Medulla oblongata (tissue), 1 donor: ENCODE data around the gene MCEMP1.
A peak's percentile ranks its signal among the peaks of the same experiment; 100 is the strongest.

Experiments used
- DNase-seq: peaks from one replicate; pipeline ENCODE4 v3.0.0-alpha.2; 2015; ENCODE audit errors: extremely low spot score

The MCEMP1 gene

DNA sequence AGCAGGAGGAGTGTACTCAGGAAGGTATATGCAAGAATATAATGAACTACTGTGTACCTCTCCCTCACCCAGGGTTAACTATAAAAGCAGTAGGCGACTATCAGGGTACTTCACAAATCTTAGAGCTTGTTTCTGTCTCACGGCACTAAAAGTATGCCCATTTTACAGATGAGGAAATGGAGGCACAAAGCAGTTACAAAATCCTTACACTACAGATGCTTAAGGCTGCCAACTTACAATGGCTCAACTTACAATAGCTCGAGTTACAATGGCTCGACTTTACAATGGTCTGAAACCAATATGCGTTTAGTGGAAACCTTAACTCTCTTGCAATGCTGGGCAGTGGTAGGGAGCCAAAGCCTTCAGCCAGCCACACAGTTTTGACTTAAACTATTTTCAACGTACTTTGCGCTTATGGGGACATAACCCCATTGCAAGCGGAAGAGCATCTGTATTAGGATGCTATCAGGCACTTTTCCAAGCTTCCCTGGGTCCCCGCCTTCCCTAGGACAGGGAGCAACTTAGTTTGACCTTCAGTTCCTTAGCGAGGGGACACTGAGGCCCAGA is 20.9 kb downstream of the MCEMP1 start:
- DNase-seq: no peak

DNA sequence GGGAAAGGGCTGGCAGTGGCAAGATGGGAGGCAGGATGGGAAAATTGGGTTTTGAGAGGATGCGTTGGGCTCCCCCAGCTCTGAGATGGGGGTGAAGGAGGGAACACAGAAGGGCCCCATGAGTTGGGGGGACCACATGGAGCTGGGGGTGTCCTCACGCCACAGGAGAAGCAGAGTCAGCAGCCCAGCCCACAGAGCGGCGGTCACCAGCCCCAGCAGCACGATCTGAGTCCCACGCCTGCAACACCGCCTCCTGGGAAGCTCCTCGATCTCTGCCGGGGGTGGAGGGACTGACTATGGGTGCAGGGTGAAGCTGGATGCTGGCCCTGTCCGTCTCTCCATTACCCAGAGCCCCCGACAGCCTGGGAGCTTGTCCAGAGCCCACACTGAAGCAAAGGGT is 21.7 kb downstream of the MCEMP1 start:
- DNase-seq: no peak

DNA sequence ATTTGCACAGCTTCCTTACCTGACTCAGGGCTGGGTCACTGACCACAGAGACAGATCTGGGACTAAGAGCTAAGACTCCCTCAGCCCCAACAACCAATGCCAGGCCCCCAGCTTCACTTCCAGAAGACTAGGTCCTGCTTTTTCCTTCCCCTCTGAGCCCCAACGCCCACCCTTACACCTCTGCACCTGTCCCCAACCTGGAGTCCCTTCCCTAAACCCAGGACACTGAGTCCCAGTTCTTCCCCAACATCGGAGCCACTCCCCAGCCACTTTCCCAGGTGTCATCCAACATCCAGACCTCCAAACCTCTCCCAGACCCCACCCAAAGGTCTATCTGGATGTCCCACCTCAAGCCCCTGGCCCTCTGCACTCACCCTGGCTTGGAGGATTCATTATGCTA is 22.1 kb downstream of the MCEMP1 start:
- DNase-seq: no peak

DNA sequence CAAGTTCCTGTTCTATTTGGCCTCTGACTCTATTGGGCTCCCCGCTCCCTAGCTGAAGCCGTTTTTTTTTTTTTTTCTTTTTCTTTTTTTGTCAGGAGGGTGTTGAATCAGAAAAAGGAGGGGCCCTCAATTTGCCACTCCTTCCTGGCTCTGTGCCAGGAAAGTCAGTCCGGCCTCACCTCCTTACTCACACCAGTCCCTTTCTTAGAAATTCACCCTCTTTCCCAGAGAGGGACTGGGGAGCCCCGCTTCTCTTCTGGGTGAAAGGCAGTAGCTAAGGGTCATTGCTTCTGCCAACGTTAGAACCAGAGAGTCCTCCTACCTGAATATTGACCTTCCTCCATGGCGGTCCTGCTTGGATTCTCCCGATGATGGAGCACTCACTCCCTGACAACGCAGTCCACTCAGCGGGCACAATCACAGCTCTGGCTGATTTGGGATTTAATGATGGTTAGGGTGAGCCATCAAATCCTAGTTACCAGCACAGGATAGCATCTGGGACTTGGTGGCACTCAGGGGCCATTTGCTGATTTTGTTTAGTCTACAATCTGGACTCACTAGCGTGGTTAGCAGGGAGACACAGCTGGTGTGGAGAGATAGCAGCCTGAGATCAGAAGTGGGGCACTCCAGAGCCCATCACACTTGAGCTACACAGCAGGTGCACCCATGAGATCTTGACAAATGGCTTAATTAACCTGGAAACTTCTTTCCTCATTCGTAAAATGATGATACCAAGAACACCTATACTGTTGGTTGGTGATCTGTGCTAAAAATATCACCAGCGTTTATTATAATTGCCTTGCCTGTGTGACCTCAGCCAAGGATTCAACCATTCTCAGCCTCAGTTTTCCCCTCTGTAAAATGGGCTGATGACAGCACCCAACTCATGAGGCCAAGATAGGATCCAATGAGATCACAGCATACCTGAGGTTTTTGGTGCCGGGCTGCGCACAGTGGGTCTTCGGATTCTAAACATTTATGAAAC is 22.8 kb downstream of the MCEMP1 start:
- no peak for DNase-seq

DNA sequence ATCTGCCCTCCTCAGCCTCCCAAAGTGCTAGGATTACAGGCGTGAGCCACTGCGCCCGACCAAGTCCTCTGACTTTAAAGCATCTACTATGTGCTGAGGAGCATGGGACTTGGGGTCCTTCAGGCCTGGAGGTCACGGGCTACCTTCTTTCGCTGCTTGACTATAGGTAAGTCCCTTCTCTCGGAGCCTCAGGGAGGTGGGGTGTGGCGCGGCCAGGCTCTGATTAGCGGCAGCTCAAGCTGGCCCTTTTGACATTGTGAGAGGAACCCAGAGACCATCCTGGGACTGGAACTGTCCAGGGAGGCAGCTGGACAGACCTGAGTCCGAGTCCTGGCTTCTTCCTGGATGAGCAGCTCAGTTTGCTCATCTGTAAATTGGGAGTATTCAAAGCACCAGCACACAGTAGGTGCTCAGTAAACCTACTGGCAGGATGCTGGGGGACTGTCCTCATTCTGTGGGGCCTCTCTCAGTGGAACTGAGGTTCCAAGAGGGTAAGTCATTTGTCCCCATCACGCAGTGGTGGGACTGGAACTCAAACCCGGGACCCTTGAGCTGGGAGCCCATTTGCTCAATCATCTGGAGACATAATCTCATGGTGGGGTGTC is 24.3 kb downstream of the MCEMP1 start:
- DNase-seq: no peak

DNA sequence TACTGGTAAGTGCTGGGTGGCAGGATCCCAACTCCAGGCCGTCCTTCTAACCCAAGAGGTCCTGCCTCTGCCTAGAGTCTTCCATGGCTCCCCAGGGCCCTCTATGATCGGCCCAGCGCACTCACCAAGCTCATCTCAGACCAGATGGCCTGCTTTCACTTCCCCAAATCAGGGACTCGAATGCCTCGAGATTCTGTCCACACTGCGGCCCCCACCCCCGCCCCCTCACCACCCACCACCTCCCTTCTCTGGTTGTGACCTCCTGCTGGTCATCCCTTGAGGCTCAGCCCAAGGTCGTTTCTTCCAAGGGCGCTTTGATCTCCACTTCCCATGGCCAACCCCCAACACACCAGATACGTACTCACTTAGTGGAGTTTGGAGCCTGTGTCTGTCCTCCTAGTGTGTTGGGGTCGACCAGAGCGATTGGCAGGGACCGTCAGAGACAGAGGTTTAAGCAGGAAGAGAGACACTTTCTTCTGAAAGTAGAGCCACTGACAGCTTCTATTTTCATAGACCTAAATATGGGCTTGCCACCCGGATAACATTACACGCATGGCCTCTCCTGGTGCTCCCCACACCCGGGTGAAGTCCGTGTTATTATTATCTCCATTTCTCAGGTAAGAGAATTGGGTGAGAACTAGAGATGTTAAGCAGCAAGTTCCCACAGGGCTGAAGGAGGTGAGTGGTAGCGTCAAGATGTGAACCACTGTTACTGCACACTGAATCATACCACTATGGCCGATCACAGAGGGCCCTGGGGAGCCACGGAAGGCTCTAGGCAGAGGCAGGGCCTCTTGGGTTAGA is 25.0 kb downstream of the MCEMP1 start, which contains the start of gene FCER2:
Gene FCER2, minus strand, starts transcription at position 478 of the 804 bp plus-strand sequence. CDS start 2,371 bp downstream, outside the sequence.
- DNase-seq: no peak

DNA sequence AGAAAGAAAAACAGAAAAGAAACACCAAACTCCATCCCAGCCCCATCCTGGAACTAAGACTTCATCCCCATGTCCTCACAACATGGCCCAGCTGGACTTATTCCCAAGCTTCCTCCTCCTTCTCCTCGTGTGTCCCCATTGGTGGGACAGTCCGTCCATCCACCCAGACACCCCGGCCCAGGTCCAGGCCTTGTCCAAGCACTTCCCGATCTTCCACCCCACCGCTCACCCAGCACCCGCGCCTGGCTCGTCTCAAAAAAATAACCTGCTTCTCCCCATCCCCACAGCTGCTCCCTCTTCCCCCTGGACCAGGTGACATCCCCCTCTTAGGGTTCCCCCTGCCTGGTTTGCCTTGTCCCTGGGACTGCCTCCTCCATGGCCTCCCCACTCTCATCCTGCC is 26.4 kb downstream of the MCEMP1 start:
- no peak for DNase-seq

DNA sequence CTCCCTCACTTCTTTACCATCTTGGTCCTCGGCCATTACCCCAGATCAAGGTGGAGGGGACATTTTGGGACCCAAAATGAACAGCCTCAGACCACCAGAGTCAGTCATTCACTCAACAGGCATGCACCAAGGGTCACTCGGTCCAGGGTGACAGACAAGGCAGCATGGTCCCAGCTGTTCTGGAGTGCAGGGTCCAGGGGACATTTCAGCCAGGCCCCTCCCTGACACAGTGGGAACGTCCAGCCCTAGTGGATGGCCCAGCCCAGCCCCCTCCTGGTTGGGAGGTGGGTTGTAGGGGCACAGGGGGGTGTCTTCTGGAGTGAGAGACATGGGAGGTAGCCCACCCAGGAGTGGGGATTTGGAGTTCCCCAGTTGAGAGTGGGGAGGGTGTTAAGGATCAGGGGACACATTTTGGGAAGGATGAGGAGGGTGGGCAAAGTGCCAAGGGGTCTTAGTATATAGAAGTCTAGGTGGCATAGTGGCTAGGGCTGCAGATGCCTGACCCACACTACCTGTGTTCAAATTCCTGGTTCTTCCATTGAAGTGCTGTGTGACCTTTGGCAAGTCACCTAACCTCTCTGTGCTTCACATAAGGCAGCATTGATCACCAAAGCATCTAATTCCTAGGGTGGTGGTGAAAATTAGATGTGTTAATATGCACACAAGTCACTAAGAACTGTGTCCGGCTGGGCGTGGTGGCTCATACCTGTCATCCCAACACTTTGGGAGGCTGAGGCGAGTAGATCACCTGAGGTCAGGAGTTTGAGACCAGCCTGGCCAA is 27.6 kb downstream of the MCEMP1 start:
- DNase-seq: no peak

DNA sequence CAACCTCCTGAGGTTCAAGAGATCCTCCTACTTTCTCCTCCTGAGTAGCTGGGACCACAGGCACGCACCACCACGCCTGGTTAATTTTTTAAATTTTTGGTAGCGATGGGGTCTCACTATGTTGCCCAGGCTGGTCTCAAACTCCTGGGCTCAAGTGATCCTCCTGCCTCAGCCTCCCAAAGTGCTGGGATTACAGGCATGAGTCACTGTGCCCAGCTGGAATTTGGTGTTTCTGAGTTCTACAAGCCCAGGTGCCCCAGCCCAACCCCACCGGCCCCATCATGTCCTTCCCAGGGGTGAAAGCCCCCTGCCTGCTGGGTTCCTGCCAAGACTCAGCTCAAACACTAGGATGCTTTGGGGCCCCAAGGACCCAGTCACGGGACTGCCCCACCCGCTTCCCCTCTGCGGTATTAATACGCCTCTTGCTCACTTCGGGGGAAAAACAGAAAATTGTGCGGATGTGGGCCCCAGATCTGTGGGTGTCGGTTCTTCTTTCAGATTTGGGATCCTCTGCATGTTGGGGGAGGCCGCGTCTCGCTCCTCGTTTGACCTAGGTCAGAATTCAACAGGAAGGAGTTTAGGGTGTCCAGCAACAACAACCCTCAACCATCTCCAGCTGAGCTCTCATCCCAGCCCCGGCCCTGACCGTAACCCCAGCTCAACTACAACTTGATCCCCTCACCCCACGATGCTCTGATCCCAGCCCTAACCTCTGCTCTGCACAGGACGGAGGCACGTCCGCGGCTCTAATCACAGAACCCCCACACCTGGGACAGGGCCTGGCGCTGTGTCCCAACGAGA is 28.7 kb downstream of the MCEMP1 start:
- peak; percentile 53 for DNase-seq

DNA sequence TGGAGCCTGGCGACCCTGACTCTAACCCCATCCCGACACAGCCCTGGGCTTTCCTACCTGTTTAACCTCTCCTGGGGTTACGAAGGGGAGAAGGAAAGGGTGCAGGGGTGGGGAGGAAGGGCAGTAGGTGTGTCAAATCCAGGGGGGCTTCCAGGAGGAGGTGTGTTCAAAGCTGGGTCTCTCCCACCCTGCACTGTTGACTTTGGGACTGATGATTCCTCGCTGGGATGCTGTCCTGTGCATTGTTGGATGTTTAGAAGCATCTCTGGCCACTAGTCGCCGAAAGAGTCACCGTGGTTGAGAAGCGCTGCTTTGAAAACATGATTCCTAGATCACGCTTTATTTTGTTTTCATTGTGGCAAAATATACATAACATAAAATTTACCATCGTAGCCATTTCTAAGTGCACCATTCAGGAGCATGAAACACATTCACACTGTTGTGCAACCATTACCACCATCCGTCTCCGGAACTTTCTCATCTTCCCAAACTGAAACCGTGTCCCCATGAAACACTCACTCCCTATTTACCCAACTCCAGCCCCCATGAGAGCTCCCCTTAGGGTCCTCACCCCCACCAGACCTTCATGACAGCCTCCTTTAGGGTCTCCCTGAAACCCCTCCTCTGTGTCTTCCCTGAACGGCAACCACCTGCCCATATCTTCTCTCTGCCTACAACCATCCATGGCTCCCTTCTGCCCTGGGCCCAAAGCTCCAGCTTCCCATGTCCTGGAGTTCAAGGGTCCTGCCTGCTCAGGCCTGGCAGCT is 29.5 kb downstream of the MCEMP1 start:
- no peak for DNase-seq

DNA sequence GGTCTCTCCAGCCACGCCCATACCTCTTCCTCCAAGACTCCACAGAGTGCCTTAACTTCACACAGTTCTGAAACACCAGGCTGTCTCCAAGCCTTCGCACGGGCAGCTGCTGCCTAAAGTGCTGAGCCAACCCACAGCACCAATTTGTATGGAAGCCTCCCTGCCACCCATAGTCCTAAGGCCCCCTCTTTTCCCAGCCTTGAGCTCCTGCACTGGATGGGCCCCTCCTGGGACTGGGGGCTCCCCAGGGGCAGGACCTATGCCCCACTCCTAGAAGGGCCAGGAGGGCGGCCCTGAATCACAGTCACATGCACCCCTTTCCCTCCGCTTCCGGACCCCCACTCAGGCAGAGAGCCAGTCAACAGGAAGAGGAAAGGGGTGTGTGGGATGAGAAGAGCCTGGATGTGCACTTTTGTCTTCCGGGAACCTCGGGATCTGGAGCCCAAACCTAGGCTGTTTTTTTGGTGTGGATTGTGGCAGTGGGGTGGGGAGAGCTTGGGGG is 30.1 kb downstream of the MCEMP1 start:
- DNase-seq: no peak

DNA sequence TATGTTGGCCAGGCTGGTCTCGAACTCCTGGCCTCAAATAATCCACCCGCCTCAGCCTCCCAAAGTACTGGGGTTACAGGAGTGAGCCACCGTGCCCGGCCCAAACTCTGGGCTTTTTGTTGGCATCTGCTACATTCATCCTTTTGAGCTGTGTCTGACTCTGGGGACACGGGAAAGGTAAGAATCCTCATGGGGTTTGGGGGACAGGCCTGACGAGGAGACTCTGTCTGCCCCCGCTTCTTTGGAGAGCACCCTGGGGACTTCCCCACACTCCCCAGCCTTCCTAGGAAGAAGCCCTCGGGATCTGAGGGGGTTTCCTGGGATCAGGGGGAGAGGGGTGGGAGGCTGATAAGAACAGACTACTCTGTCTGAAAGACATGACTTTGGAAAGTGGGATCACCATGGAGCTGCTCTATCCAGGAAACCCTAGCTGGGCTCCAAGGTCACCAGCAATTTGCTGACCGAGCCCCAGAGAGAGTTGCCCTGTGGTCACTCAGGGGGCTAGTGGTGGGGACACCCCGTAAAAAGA is 33.1 kb downstream of the MCEMP1 start:
- DNase-seq: no peak

DNA sequence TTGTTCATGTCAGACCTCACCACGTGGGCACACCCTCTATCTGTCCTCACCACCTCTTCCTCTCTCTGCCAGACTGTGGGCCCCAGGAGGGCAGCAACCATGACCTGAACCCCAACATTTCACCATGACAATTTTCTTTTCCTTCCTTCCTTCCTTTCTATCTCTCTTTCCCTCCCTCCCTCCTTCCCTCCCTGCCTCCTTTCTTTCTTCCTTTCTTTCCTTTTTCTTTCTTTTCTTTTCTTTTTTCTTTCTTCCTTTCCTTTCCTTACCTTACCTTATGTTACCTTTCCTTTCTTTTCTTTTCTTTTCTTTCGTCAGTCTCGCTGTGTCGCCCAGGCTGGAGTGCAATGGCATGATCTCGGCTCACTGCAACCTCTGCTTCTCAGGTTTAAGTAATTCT is 33.7 kb downstream of the MCEMP1 start:
- DNase-seq: no peak

DNA sequence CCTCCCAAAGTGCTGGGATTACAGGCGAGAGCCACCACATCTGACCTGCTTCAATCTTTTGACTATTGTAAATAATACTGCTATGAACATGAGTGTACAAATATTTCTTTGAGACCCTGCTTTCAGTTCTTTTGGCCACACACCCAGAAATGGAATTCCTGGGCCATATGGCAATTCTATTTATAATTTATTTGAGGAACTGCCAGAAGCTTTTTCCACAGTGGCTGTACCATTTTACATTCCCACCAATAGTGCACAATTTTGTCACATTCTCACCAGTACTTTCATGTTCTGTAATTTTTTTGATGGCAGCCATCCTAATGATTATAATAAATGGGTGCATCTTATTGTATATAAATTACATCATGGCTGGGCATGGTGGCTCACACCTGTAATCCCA is 38.8 kb downstream of the MCEMP1 start:
- DNase-seq: no peak

DNA sequence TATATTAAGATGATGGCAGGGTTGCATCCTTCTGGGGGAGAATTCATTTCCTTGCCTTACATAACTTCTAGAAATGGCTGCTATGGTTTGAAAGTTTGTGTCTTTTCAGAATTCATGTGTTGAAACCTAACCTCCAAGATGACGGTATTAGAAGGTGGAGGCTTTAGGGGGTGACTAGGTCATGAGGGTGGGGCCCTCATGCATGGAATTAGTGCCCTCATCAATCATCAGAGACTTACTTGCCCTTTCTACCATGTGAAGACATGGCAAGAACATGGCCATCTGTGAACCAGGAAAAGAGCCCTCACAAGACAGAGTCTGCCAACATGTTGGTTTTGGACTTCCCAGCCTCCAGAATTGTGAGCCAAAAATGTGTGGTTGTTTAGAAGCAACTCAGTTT is 39.9 kb downstream of the MCEMP1 start:
- no peak for DNase-seq

DNA sequence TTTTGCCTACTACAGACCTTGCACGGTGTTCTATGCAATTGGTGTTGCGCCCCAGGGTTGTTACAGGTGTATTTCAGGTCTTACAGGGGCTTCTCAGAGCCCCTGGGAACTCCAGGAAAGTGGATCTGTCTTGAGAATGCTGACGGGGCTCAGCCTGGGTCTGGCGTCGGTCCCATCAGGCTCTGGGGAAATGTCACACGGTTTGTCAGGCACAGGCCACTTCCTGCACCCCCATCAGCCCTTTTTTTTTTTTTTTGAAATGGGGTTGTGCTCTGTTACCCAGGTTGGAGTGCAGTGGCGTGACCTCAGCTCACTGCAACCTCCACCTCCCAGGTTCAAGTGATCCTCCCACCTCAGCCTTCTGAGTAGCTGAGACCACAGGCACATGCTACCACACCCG is 41.8 kb downstream of the MCEMP1 start:
- no peak for DNase-seq

DNA sequence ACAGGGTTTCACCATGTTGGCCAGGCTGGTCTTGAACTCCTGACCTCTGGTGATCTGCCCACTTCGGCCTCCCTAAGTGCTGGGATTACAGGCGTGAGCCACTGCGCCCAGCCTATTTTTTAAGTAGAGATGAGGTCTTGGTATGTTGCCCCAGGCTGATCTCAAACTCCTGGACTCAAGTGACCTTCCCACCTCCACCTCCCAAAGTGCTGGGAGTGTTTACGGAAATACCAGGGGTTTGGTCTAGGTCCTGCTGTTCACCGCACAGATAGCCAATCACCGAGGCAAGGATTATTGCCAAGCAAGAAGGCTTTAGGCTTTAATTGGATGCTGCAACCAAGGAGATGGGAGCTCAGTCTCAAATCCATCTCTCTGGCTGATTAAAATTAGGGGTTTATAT is 43.5 kb downstream of the MCEMP1 start:
- no peak for DNase-seq

DNA sequence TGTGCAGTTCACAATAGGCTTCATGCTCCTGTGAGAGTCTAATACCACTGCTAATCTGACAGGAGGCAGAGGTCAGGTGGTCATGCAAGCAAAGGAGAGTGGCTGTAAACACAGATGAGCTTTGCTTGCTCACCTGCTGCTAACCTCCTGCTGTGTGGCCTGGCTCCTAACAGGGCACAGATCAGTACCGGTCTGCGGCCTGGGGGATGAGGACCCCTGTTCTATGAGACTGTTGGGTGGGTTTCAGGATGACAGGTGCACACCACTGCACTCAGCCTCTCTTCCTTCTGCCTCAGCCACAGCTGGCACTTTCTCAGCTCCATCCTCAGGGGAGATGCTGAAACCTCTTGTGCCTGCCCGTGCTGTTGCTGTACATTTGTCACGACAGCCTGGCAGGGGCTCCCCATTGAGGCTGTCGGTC is 45.4 kb downstream of the MCEMP1 start:
- DNase-seq: no peak

DNA sequence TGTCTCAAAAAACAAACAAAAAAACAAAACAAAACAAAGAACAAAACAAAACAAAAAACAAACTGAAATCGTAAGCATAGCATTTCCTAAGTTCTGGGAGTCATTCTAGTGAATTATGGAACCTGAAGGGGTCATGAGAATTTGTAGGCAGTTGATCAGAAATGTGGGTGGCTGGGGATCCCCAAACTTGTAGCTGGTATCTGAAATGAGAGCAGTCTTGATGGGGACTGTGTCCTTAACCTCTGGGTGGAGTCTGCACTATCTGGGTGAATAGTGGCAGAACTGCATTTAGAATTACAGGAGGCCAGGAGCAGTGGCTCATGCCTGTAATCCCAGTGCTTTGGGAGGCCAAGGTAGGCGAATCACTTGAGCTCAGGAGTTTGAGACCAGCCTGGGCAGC is 48.9 kb downstream of the MCEMP1 start:
- DNase-seq: no peak
